KMS-11 (cell line): ENCODE data around the gene COL18A1.

Experiments
- H2AFZ ChIP-seq: fragments of 200-600 bp; sonication (generic); 2 replicates; pipeline ENCODE4 v1.6.1; 2016; ENCODE audit warnings: antibody characterized with exemption, mixed run types, low read depth
- H3K27ac ChIP-seq: fragments of 200-600 bp; sonication (generic); 2 replicates; pipeline ENCODE4 v1.6.1; 2016; ENCODE audit warnings: mild to moderate bottlenecking, mixed run types
- H3K27me3 ChIP-seq: fragments of 200-600 bp; sonication (generic); 2 replicates; pipeline ENCODE4 v1.6.1; 2017; ENCODE audit warnings: mild to moderate bottlenecking, low read depth, mixed run types, moderate library complexity; ENCODE audit not compliant: insufficient read depth
- H3K36me3 ChIP-seq: fragments of 200-600 bp; sonication (generic); 2 replicates; pipeline ENCODE4 v1.6.1; 2017; ENCODE audit warnings: mild to moderate bottlenecking, mixed run types; ENCODE audit not compliant: insufficient read depth
- H3K4me1 ChIP-seq: fragments of 200-600 bp; sonication (generic); 2 replicates; pipeline ENCODE4 v1.6.1; 2016; ENCODE audit warnings: mild to moderate bottlenecking, low read depth, mixed run types; ENCODE audit not compliant: poor library complexity, severe bottlenecking
- H3K4me2 ChIP-seq: fragments of 200-600 bp; sonication (generic); 2 replicates; pipeline ENCODE4 v1.7.0; 2016; ENCODE audit warnings: mild to moderate bottlenecking, mixed run types
- H3K4me3 ChIP-seq: fragments of 200-600 bp; sonication (generic); IDR thresholded peaks from 2 replicates; pipeline ENCODE4 v1.6.1; 2017; ENCODE audit warnings: low read depth, low read length, mixed read lengths; ENCODE audit not compliant: insufficient read depth
- H3K79me2 ChIP-seq: fragments of 200-600 bp; sonication (generic); 2 replicates; pipeline ENCODE4 v1.6.1; 2016; ENCODE audit warnings: low read depth, mixed run types; ENCODE audit not compliant: insufficient read depth
- H3K9ac ChIP-seq: fragments of 200-600 bp; sonication (generic); 2 replicates; pipeline ENCODE4 v1.6.1; 2016; ENCODE audit warnings: mild to moderate bottlenecking, mixed run types
- H4K20me1 ChIP-seq: fragments of 200-600 bp; sonication (generic); 2 replicates; pipeline ENCODE4 v1.6.1; 2016; ENCODE audit warnings: mild to moderate bottlenecking, mixed run types; ENCODE audit not compliant: insufficient read depth
- CTCF ChIP-seq: fragments of 200-600 bp; sonication (generic); conservative IDR thresholded peaks from 2 replicates; pipeline ENCODE4 v1.6.1; 2017; ENCODE audit warnings: low read depth, mild to moderate bottlenecking, antibody characterized with exemption, low read length, moderate library complexity, mixed read lengths

COL18A1 gene

GRCh38 chr21:45408271-45408791 is 3.4 kb downstream of the COL18A1 start:
- no peaks in the 10 kb centered on the region for H3K36me3 ChIP-seq

GRCh38 chr21:45408801-45409261 is 3.9 kb downstream of the COL18A1 start:
- H3K36me3 ChIP-seq = no peaks in the 10 kb centered on the region

More at GRCh38 chr21:45408271-45408791, 3.4 kb downstream of the COL18A1 start:
- no peak overlapping the region for H3K9ac ChIP-seq
- H3K4me3 ChIP-seq = no peak overlapping the region
- H2AFZ ChIP-seq = no peak overlapping the region
- no peaks in the 10 kb centered on the region for H3K79me2 ChIP-seq
- no peaks in the 10 kb centered on the region for H3K4me1 ChIP-seq
- TF ChIP-seq CTCF = no peak
- no peak overlapping the region for H3K27ac ChIP-seq
- H4K20me1 ChIP-seq = no peaks in the 10 kb centered on the region
- no peak overlapping the region for H3K4me2 ChIP-seq
- peaks cover 73% of the 10 kb centered on the region for H3K27me3 ChIP-seq

GRCh38 chr21:45409466-45410150 is 4.6 kb downstream of the COL18A1 start:
- Histone ChIP-seq H4K20me1 (no peaks in the 10 kb centered on the region), H3K27me3 (peaks cover 79% of the 10 kb centered on the region), H3K9ac (no peak overlapping the region), H2AFZ (no peak overlapping the region), H3K4me2 (no peak overlapping the region), H3K36me3 (no peaks in the 10 kb centered on the region), H3K79me2 (no peaks in the 10 kb centered on the region), H3K27ac (no peak overlapping the region), H3K4me3 (no peak overlapping the region), H3K4me1 (no peaks in the 10 kb centered on the region)
- TF ChIP-seq CTCF = no peak

More at GRCh38 chr21:45408801-45409261, 3.9 kb downstream of the COL18A1 start:
- H2AFZ ChIP-seq = no peak overlapping the region
- H3K4me3 ChIP-seq = no peak overlapping the region
- H3K4me1 ChIP-seq = no peaks in the 10 kb centered on the region
- H3K27ac ChIP-seq = no peak overlapping the region
- H4K20me1 ChIP-seq = no peaks in the 10 kb centered on the region
- H3K9ac ChIP-seq = no peak overlapping the region
- peaks cover 73% of the 10 kb centered on the region for H3K27me3 ChIP-seq
- TF ChIP-seq CTCF = no peak
- H3K79me2 ChIP-seq = no peaks in the 10 kb centered on the region
- no peak overlapping the region for H3K4me2 ChIP-seq

- no peaks in the 10 kb centered on the region for H3K79me2 ChIP-seq
Observed at GRCh38 chr21:45410151-45410864, 5.3 kb downstream of the COL18A1 start.

More at GRCh38 chr21:45410151-45410864, 5.3 kb downstream of the COL18A1 start:
- Histone ChIP-seq H3K4me2 (no peak overlapping the region), H2AFZ (no peak overlapping the region), H3K4me1 (no peaks in the 10 kb centered on the region), H3K36me3 (no peaks in the 10 kb centered on the region), H3K27me3 (peaks cover 86% of the 10 kb centered on the region), H3K4me3 (no peak overlapping the region), H3K9ac (no peak overlapping the region), H4K20me1 (no peaks in the 10 kb centered on the region), H3K27ac (no peak overlapping the region)
- TF ChIP-seq CTCF = no peak
